HTR-8/SVneo (cell line): ENCODE data around the gene SWI5.

Source experiments
- DNase-seq: peaks from one replicate; pipeline ENCODE4 v3.0.0; 2011; ENCODE audit warnings: low spot score, mixed read lengths; ENCODE audit not compliant: insufficient read length
- FAIRE-seq: peaks from 2 replicates; lab custom pipeline; 2011; peaks lifted over from hg19 to GRCh38; lab: Jason Lieb, UNC

The SWI5 gene

GRCh38 chr9:128250839-128251731, 25.0 kb upstream of the SWI5 start:
- FAIRE-seq (no peak), DNase-seq (no peak)

- no peak for DNase-seq
- FAIRE-seq: no peak
Measured at GRCh38 chr9:128251732-128252100, 24.4 kb upstream of the SWI5 start.

- FAIRE-seq (no peak), DNase-seq (no peak)
Measured at GRCh38 chr9:128252317-128253139, 23.5 kb upstream of the SWI5 start.

- FAIRE-seq (no peak), DNase-seq (no peak)
Measured at GRCh38 chr9:128253140-128253990, 22.7 kb upstream of the SWI5 start.

GRCh38 chr9:128253991-128254346, 22.1 kb upstream of the SWI5 start:
- DNase-seq: no peak
- FAIRE-seq: no peak

- FAIRE-seq: no peak
- DNase-seq: no peak
Measured at GRCh38 chr9:128254362-128254761, 21.7 kb upstream of the SWI5 start.

- no peak for FAIRE-seq
- peak; percentile 54 for DNase-seq
Measured at GRCh38 chr9:128254855-128255759, 21.0 kb upstream of the SWI5 start.

GRCh38 chr9:128257086-128257825, 18.8 kb upstream of the SWI5 start:
- no peak for FAIRE-seq
- DNase-seq: no peak

- DNase-seq (no peak), FAIRE-seq (no peak)
Measured at GRCh38 chr9:128257907-128258306, 18.2 kb upstream of the SWI5 start.

- FAIRE-seq (no peak), DNase-seq (no peak)
Measured at GRCh38 chr9:128258326-128258725, 17.8 kb upstream of the SWI5 start.

- no peak for FAIRE-seq
- no peak for DNase-seq
Measured at GRCh38 chr9:128259156-128259555, 16.9 kb upstream of the SWI5 start.

- no peak for FAIRE-seq
- DNase-seq: no peak
Measured at GRCh38 chr9:128260340-128260739, 15.7 kb upstream of the SWI5 start.

GRCh38 chr9:128262687-128263086, 13.4 kb upstream of the SWI5 start:
- no peak for FAIRE-seq
- DNase-seq: no peak

- FAIRE-seq (no peak), DNase-seq (no peak)
Measured at GRCh38 chr9:128265348-128265847, 10.7 kb upstream of the SWI5 start.

GRCh38 chr9:128266868-128267590, 9.0 kb upstream of the SWI5 start:
- DNase-seq: no peak

GRCh38 chr9:128271112-128271511, 5.0 kb upstream of the SWI5 start:
- FAIRE-seq (no peak), DNase-seq (no peak)

More at GRCh38 chr9:128266868-128267590, 9.0 kb upstream of the SWI5 start:
- FAIRE-seq: no peak

- FAIRE-seq (no peak), DNase-seq (no peak)
Measured at GRCh38 chr9:128271512-128271911, 4.6 kb upstream of the SWI5 start.

GRCh38 chr9:128274245-128274644, 1.8 kb upstream of the SWI5 start:
- no peak for FAIRE-seq

More at GRCh38 chr9:128274245-128274644, 1.8 kb upstream of the SWI5 start:
- no peak for DNase-seq
